ENCODE results near the gene MYL10. TPM values are rescaled to one million over a fixed set of nuclear protein-coding genes. Genes with fewer than 3 reads are reported as not detected.

The MYL10 gene
- total and polyA plus RNA-seq, 7 donors, result 0.23 to 4.4 TPM; not detected in 5

DNA sequence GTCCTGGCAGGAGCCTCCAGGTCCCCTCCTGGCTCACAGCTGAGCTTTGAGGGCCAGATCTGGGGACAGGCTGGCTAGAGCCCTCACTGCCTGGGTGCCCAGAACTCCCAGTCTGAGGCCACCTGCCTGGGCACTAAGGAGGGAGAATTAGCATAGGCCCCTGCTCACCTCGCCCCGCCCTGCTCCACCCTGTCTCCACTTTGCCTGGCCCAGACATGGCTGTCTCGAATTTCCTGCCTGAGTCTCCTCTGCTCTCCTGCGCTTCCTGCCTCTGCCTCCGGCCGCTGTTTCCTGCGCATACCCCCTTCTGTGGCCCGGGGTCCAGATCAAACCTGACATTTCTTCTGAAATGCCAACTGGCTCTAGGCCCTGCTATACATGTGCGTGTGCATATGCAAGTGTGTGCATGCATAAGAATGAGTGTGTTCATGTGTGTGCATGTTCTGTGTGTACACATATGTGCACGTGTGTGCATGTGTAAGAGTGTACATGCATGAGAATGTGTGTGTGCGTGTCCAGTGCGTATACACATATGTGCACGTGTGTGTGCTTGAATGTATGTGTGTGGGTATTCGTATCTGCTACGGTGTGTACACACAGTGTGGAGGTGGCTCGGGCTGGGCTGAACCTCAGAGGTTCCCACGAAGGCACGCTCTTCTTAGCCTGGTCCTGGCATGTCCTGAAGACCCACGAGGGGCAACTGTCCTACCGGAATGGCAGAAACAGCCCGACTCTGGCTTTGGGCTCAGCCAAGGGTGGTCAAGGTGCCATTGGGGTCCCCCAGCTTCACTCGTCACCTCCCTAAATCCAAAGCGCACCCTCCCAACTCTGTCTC is 64.9 kb downstream of the MYL10 start:
- WGBS, 3 donors, result 65 to 67% (median 66%) methylated on average over 23 of the region's 23 CpGs
- Histone ChIP-seq H3K27me3 (ENCODE audit: insufficient read depth in 3 of 3, low read length in 2 of 3) (no peaks in the 10 kb centered on the region), H3K4me3 (no peak overlapping the region), H3K36me3 (ENCODE audit: insufficient read depth in 1 of 2, low read depth in 1 of 2) (no peaks in the 10 kb centered on the region), H3K9me3 (no peaks in the 10 kb centered on the region), H3K27ac (no peak overlapping the region), H3K4me1 (no peaks in the 10 kb centered on the region)
- TF ChIP-seq, protein P1, sequence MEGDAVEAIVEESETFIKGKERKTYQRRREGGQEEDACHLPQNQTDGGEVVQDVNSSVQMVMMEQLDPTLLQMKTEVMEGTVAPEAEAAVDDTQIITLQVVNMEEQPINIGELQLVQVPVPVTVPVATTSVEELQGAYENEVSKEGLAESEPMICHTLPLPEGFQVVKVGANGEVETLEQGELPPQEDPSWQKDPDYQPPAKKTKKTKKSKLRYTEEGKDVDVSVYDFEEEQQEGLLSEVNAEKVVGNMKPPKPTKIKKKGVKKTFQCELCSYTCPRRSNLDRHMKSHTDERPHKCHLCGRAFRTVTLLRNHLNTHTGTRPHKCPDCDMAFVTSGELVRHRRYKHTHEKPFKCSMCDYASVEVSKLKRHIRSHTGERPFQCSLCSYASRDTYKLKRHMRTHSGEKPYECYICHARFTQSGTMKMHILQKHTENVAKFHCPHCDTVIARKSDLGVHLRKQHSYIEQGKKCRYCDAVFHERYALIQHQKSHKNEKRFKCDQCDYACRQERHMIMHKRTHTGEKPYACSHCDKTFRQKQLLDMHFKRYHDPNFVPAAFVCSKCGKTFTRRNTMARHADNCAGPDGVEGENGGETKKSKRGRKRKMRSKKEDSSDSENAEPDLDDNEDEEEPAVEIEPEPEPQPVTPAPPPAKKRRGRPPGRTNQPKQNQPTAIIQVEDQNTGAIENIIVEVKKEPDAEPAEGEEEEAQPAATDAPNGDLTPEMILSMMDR (IDR thresholded peaks at IDR 0.05), result no peak
- DNase-seq (no peak), ATAC-seq (peak; percentile 10 to 20 (median 16))
- intact Hi-C loops (cut with DNase I), result no loop called here

Other genes with a start within 250 kb of the MYL10 start
- 10 to 100 TPM; 72.4 to 95.6 (median 76.2) TPM for gene CUX1, start 188.3 kb upstream of the MYL10 start, total RNA-seq
- 10 to 100 TPM; 12.5 to 35.3 (median 17.7) TPM for gene CUX1, start 188.3 kb upstream of the MYL10 start, polyA plus RNA-seq